Fibroblast of pulmonary artery (primary cell): Measurements from ENCODE around the gene CTTNBP2.

ENCODE experiments used
- DNase-seq: peaks from one replicate; pipeline ENCODE4 v3.0.0-alpha.2; 2010; ENCODE audit warnings: low read depth
- H3K4me3 ChIP-seq: replicated peaks from 2 replicates; pipeline ENCODE4 v1.5.1; 2011; ENCODE audit warnings: low read depth, mild to moderate bottlenecking, control low read depth, low read length, moderate library complexity
- CTCF ChIP-seq: IDR thresholded peaks from 2 replicates; pipeline ENCODE4 v1.5.1; 2011; ENCODE audit warnings: mild to moderate bottlenecking, control low read depth, low read length, inconsistent platforms; ENCODE audit errors: missing control alignments

Gene CTTNBP2

GRCh38 chr7:117728890-117729624, 144.2 kb downstream of the CTTNBP2 start:
- no peak for DNase-seq
- no peak overlapping the region for H3K4me3 ChIP-seq
- TF ChIP-seq CTCF, result no peak

GRCh38 chr7:117724898-117725297, 148.3 kb downstream of the CTTNBP2 start:
- DNase-seq, result no peak
- H3K4me3 ChIP-seq, result no peak overlapping the region
- no peak for TF ChIP-seq CTCF

GRCh38 chr7:117719377-117719776, 153.9 kb downstream of the CTTNBP2 start:
- H3K4me3 ChIP-seq, result no peak overlapping the region
- no peak for DNase-seq
- no peak for TF ChIP-seq CTCF

- H3K4me3 ChIP-seq, result no peak overlapping the region
- TF ChIP-seq CTCF, result no peak
- no peak for DNase-seq
These were observed 155.0 kb downstream of the CTTNBP2 start for GRCh38 chr7:117718116-117718835.

GRCh38 chr7:117717357-117717756, 155.9 kb downstream of the CTTNBP2 start:
- no peak for TF ChIP-seq CTCF
- no peak overlapping the region for H3K4me3 ChIP-seq
- no peak for DNase-seq

- H3K4me3 ChIP-seq, result no peak overlapping the region
- no peak for TF ChIP-seq CTCF
- DNase-seq, result no peak
These were observed 156.4 kb downstream of the CTTNBP2 start for GRCh38 chr7:117716707-117717299.
